ENCODE data around the gene OR5K1.
A peak's percentile ranks its signal among the peaks of the same experiment; 100 is the strongest.

OR5K1 gene

GRCh38 chr3:98519351-98519750 is 56.4 kb downstream of the OR5K1 start:
- TF ChIP-seq CTCF (IDR thresholded peaks at IDR 0.05; ENCODE audit: control insufficient read depth, insufficient read depth, low read depth, low read length, missing control alignments): no peak
- H3K4me3 ChIP-seq (ENCODE audit: control insufficient read depth, low read depth, low read length): no peak overlapping the region
- no peak for DNase-seq (ENCODE audit: low read depth)

- TF ChIP-seq CTCF (IDR thresholded peaks at IDR 0.05; ENCODE audit: control insufficient read depth, insufficient read depth, low read depth, low read length, missing control alignments): no peak
- peak; percentile 23 for DNase-seq (ENCODE audit: low read depth)
- peak overlapping the region; percentile 91 for H3K4me3 ChIP-seq (ENCODE audit: control insufficient read depth, low read depth, low read length)
Measured at GRCh38 chr3:98521897-98522543, 59.0 kb downstream of the OR5K1 start.
